GM12874 (cell line): ENCODE data around the gene RNLS.

Experiments used
- TF ChIP-seq, protein P1 (sequence below): IDR thresholded peaks from 2 replicates; pipeline ENCODE4 v1.5.1; 2011; ENCODE audit warnings: low read depth, mild to moderate bottlenecking, control low read depth, low read length, moderate library complexity; ENCODE audit not compliant: insufficient read depth

Gene RNLS

DNA sequence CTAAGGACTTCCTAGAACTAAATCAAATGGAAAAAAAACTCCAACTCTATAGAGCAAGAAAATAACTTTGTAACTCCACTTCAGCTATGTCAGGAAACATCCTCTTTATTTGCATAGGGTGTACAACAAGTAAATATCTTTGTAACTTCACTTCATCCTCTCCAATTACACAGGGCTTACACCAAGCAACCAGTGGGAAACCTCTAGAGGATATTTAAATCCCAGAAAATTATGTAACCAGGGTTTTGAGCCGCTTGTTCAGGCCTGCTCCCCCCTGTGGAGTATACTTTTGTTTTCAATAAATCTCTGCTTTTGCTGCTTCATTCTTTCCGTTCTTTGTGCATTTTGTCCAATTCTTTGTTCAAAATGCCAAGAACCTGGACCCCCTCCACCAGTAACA lies 25.7 kb upstream of the RNLS start:
- TF ChIP-seq, protein P1, sequence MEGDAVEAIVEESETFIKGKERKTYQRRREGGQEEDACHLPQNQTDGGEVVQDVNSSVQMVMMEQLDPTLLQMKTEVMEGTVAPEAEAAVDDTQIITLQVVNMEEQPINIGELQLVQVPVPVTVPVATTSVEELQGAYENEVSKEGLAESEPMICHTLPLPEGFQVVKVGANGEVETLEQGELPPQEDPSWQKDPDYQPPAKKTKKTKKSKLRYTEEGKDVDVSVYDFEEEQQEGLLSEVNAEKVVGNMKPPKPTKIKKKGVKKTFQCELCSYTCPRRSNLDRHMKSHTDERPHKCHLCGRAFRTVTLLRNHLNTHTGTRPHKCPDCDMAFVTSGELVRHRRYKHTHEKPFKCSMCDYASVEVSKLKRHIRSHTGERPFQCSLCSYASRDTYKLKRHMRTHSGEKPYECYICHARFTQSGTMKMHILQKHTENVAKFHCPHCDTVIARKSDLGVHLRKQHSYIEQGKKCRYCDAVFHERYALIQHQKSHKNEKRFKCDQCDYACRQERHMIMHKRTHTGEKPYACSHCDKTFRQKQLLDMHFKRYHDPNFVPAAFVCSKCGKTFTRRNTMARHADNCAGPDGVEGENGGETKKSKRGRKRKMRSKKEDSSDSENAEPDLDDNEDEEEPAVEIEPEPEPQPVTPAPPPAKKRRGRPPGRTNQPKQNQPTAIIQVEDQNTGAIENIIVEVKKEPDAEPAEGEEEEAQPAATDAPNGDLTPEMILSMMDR: no peak

DNA sequence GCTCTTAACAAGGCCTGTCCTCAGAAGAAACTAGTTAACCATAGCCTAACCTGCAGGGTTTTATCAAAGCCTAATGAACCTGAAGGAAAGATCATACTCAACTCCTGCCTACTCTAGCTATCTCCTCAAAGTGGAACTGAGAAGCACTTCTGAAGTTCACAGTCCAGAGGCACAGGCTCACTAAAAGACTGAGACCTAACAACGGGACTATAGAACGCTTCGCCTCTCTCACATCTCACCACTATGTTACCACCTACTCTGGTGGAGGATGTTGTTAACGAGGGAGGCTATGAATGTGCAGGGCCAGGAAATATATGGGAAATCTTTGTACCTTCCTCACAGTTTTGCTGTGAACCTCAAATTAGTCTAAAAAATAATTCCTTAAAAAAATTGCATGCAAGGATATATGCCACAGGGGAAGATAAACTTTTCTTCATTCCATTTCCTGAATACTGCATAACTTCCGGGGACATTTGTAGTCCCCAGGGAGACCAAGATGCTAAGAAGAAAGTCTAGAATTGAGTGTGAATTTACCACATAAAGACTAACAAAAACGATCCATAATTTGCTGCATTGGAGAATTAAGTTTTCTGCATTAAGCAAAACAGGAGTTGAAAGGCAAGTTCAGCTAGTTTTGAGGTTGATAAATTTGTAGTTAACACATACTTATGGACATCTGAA lies 25.1 kb upstream of the RNLS start:
- TF ChIP-seq, protein P1: no peak

DNA sequence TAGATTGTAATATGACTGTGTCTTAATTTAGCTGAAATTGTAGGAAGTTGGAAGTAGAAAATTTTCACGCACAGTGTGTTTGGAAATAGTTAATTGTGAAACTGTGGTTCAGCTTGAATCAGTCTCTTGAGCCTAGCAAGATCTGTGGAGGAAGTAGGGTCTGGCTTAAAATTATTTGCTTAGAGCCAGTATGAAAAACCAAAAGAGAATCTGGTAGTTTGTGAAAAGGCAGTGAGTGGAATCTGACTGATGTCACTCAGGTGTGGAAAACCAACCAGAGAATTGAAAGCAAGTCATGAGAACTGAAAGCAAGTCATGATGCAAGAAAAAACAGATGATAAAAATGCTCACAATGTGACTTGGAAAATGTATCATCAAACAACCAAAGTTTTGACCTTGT lies 14.9 kb upstream of the RNLS start:
- TF ChIP-seq, protein P1: no peak

DNA sequence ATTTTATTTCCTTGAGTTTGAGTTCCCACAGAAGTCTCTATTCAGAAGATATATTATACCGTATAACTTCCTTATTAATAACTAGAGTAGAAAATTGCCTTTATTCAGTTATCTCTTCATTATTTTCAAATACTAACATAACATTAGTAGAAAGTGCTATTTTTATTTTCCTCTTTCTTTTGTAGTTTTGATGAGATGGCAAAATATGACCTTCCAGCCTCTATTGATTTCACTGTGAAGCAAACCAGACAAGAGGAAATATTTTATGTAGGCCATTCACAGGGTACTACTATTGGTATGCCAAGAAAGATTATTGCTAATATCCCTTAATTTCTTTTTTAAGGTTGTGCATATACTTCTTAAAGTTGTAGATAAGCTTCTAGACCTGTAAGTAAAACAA lies 11.4 kb upstream of the RNLS start:
- TF ChIP-seq, protein P1: no peak

DNA sequence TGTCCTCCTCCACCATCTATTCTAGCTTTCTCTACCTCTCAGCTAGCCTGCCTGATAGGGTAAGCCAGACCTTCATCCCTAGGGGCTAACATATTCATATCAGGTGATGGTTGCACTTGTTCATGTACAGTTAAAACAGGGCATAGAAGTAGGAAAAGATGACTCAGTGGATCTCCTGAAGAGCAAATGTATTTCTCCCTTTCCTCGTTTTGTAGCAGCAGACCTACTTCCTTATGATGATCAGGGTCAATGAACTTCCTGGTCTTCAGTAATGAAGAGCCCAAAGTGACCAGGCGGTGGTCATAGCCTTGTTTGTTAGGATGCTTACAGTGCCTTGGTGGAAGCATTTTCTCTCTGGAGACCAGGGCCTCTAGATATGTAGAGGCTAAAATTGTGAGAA lies 9.8 kb upstream of the RNLS start:
- TF ChIP-seq, protein P1: no peak

DNA sequence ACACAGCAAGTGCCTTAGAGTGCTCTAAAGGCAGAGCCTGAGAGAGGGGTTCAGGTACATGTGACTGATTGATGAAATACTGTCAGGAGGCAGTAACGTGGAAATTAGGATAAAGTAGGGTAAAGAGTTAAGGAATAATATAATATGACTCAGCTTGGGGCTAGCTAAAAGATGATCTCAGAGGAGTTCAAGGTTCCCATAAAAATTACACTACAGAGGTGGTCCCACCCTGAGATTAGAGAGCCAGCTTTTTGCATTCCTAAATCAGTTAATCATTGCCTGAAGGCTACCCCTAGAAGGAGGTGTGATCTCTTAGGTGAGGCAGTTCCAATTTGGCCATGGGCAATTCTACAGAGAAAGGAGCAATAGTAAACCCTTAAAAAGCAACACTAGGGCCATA lies 9.3 kb upstream of the RNLS start:
- TF ChIP-seq, protein P1: no peak

DNA sequence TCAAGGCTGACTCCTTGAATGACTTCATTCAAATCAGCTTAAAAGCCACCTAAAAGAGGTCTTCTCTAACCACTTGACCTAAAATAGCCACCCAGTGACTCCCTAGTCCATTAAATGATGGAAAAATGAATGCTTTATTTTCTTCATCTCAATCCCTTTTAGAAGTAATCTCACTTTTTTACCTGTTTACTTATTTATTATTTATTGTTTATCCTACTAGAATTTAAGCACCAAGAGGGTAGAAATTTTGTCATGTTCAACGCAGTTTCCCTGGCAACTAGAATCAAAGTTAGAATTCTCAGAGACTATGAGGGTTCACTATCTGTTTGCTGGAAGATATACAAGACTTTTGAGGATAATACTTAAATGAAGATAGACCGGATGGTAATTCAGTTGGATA lies 3.3 kb upstream of the RNLS start, which contains the start of gene LIPJ:
Gene LIPJ (plus strand): TSS at position 301 of the 400 bp plus-strand sequence. CDS start 3,926 bp downstream, outside the sequence.
- TF ChIP-seq, protein P1: no peak

DNA sequence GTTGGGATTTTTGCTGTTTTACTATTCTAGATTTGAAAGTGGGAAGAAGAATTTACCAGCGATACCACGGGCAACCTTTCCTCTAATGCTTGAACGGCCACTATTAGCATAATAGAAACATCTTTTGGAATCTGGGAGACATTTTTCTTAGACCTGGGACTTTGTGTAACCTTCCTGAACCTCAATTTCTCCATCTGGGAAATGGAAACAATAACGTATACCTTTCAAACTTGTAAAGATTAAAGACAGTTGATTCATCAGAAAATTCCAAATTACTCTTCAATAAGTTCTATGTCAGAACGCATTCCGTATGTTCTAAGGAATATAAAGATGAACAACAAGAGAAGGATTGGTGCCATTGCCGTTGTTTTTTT lies 453 bp upstream of the RNLS start:
- TF ChIP-seq, protein P1: no peak
